ENCODE results near the gene CALY. TPM values are rescaled to one million over a fixed set of nuclear protein-coding genes. Genes with fewer than 3 reads are reported as not detected.
A peak's percentile ranks its signal among the peaks of the same experiment; 100 is the strongest.

Gene CALY
- total RNA-seq, 1 donor = not detected

DNA sequence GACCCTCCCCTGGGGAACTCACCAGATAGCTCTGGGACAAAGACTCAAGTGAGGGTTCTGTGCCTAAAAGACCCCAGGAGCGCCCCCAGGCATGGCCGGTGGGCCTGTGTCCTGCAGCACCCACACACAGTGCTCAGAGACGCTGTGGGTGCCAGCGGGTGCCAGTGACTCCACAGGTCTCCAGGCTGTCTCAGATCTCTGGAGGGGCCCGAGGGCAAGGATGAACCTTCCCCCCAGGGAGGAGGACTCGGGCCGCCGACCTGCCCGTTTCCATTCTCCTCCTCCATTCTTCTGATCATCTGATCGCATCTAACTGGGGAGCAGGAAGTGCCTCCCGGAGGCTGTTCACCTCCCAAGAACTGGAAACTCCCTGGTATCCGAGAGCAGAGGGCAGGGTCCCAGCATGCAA is 61.0 kb downstream of the CALY start:
- TF ChIP-seq, protein P1, sequence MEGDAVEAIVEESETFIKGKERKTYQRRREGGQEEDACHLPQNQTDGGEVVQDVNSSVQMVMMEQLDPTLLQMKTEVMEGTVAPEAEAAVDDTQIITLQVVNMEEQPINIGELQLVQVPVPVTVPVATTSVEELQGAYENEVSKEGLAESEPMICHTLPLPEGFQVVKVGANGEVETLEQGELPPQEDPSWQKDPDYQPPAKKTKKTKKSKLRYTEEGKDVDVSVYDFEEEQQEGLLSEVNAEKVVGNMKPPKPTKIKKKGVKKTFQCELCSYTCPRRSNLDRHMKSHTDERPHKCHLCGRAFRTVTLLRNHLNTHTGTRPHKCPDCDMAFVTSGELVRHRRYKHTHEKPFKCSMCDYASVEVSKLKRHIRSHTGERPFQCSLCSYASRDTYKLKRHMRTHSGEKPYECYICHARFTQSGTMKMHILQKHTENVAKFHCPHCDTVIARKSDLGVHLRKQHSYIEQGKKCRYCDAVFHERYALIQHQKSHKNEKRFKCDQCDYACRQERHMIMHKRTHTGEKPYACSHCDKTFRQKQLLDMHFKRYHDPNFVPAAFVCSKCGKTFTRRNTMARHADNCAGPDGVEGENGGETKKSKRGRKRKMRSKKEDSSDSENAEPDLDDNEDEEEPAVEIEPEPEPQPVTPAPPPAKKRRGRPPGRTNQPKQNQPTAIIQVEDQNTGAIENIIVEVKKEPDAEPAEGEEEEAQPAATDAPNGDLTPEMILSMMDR (IDR thresholded peaks at IDR 0.05; ENCODE audit: extremely low read depth, low read depth, low read length) = no peak
- Histone ChIP-seq H3K36me3 (ENCODE audit: insufficient read depth, low read length) (peaks cover 11% of the 10 kb centered on the region), H3K27ac (ENCODE audit: low read depth, low read length) (no peak overlapping the region), H4K20me1 (ENCODE audit: insufficient read depth, low read length) (peaks cover 10% of the 10 kb centered on the region), H3K4me2 (ENCODE audit: insufficient read depth, low read length) (no peak overlapping the region), H3K27me3 (ENCODE audit: insufficient read depth, low read length) (peaks cover 19% of the 10 kb centered on the region), H3K4me3 (ENCODE audit: insufficient read depth, low read length) (no peak overlapping the region), H3K79me2 (ENCODE audit: insufficient read depth, low read length) (no peaks in the 10 kb centered on the region), H3K9me3 (ENCODE audit: low read depth, low read length) (no peaks in the 10 kb centered on the region), H2AFZ (ENCODE audit: low read length) (no peak overlapping the region), H3K4me1 (ENCODE audit: insufficient read depth, low read length) (no peaks in the 10 kb centered on the region)
- DNase-seq (ENCODE audit: insufficient read length, low spot score, missing footprints) = peak; percentile 87

DNA sequence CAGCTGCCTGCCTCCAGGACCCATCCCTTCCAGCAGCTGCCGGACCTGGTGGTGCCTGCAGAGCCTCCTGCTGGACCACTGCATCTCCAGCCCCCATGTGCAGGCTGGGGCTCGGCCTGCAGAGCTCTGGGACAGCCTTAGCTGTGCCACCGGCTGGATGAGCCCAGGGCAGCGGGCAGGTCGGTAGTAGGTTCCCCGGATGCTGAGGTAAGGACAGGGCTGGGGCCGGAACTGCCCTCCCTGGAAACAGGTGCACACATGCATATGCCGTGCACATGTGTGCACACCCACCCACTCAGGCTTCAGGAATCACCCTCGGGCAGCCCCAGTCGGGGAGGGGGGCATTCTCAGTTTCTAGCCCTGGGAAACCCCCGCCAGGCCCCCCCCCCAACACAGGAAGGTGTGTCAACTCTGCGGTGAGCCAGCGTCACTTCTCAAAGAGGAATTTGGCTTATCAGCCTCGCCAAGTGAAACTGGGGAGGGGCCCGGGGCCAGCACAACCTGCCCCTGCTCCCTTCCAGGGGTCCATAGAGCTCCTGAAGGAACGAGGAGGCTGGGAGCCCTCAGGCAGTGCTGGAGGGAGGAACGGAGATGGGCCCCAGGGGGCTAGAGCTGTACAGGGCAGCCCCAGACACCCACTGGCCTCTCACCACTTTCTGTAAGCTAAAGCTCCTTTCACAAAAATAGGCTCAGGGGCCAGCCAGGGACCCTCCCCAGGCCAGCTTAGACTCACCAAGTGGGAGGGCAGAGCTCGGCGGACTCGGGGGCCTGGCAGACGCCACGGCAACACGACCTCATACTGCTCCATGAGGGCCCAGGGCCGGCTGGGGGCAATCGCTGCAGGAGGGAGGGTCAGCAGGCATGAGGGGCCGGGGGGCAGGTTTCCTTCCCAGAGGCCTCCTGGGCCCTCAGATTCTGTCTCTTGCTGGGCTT is 61.7 kb downstream of the CALY start:
- H4K20me1 ChIP-seq (ENCODE audit: insufficient read depth, low read length) = peaks cover 10% of the 10 kb centered on the region
- peaks cover 19% of the 10 kb centered on the region for H3K27me3 ChIP-seq (ENCODE audit: insufficient read depth, low read length)
- H3K9me3 ChIP-seq (ENCODE audit: low read depth, low read length) = no peaks in the 10 kb centered on the region
- no peak overlapping the region for H3K4me2 ChIP-seq (ENCODE audit: insufficient read depth, low read length)
- H3K27ac ChIP-seq (ENCODE audit: low read depth, low read length) = no peak overlapping the region
- peaks cover 11% of the 10 kb centered on the region for H3K36me3 ChIP-seq (ENCODE audit: insufficient read depth, low read length)
- no peaks in the 10 kb centered on the region for H3K4me1 ChIP-seq (ENCODE audit: insufficient read depth, low read length)
- DNase-seq (ENCODE audit: insufficient read length, low spot score, missing footprints) = peak; percentile 90
- no peak overlapping the region for H2AFZ ChIP-seq (ENCODE audit: low read length)
- no peak overlapping the region for H3K4me3 ChIP-seq (ENCODE audit: insufficient read depth, low read length)
- no peaks in the 10 kb centered on the region for H3K79me2 ChIP-seq (ENCODE audit: insufficient read depth, low read length)
- TF ChIP-seq, protein P1 (IDR thresholded peaks at IDR 0.05; ENCODE audit: extremely low read depth, low read depth, low read length) = no peak

Small RNA genes lying within 50 kb of the gene (small RNA-seq; reads per million reads assigned to genes)
- gene AL360181.4 = not detected
- not detected for gene BANF1P2
- 0.37 reads per million for gene MIR3944

Other genes with a start within 250 kb of the CALY start
- gene ADGRA1, start 249.0 kb downstream of the CALY start, total RNA-seq = not detected in 2 replicates
- under 0.01 TPM in 1 of 2 replicates, not detected in the other for gene KNDC1, start 176.7 kb downstream of the CALY start, total RNA-seq
- gene UTF1, start 106.7 kb downstream of the CALY start, total RNA-seq = not detected in 2 replicates
- not detected in 2 replicates for gene VENTX, start 99.0 kb downstream of the CALY start, total RNA-seq
- gene ADAM8, start 60.0 kb downstream of the CALY start, total RNA-seq = 1.2 and 2.2 TPM in 2 replicates
- gene TUBGCP2, start 28.0 kb downstream of the CALY start, total RNA-seq = 60.8 and 63.6 TPM in 2 replicates
- 20.9 and 24.6 TPM in 2 replicates for gene ZNF511, start 28.0 kb downstream of the CALY start, total RNA-seq
- not detected in 2 replicates for gene PRAP1, start 10.5 kb upstream of the CALY start, total RNA-seq
- 5.1 and 6.5 TPM in 2 replicates for gene FUOM, start 21.1 kb upstream of the CALY start, total RNA-seq
- 55.4 and 56.1 TPM in 2 replicates for gene ECHS1, start 36.5 kb upstream of the CALY start, total RNA-seq
- gene PAOX, start 42.4 kb upstream of the CALY start, total RNA-seq = 5.9 and 7.6 TPM in 2 replicates
- gene MTG1, start 57.3 kb upstream of the CALY start, total RNA-seq = 28.3 and 31.5 TPM in 2 replicates
- under 0.01 TPM in 2 replicates for gene SPRN, start 87.7 kb upstream of the CALY start, total RNA-seq
- gene SCART1, start 117.0 kb upstream of the CALY start, total RNA-seq = 5.1 and 5.6 TPM in 2 replicates
- 1.5 and 1.8 TPM in 2 replicates for gene CYP2E1, start 190.5 kb upstream of the CALY start, total RNA-seq
- 0.72 TPM in 1 of 2 replicates, not detected in the other for gene SYCE1, start 228.7 kb upstream of the CALY start, total RNA-seq

Measured in osteoblast (primary cell).